ENCODE measurements around the gene AXIN1. TPM values are rescaled to one million over a fixed set of nuclear protein-coding genes. Genes with fewer than 3 reads are reported as not detected.

AXIN1 gene
- total and polyA plus RNA-seq, 2 of the 8 experiments (the other 6 are each of a cell fraction or from before 2014, with no cell fraction given): 12.5 to 41.9 TPM

GRCh38 chr16:354971-355461 lies 2.5 kb upstream of the AXIN1 start:
- H4K5ac ChIP-seq (ENCODE audit: insufficient read length, low read depth, low read length): no peak overlapping the region
- H2AK5ac ChIP-seq (ENCODE audit: low read depth, low read length): no peak overlapping the region
- H4K20me1 ChIP-seq (replicated peaks in 1 of 2; ENCODE audit: control insufficient read depth in 1 of 2, insufficient read depth in 2 of 2, low read length in 2 of 2): peaks cover 1 to 10% of the 10 kb centered on the region in 2 experiments
- H3K79me2 ChIP-seq (ENCODE audit: control insufficient read depth in 1 of 2, insufficient read depth in 2 of 2, low read length in 2 of 2): peaks cover 3 to 18% of the 10 kb centered on the region in 2 experiments; a peak in 3 of 4 replicates
- no peak overlapping the region for H2BK15ac ChIP-seq (ENCODE audit: low read length)
- H4K91ac ChIP-seq (replicated peaks; ENCODE audit: insufficient read length, low read length): no peak overlapping the region
- 0 out of 8 replicates have a peak, but pooled peaks cover 0 to 3% (median 0%) of the 10 kb centered on the region in 4 experiments for H3K36me3 ChIP-seq (ENCODE audit: control insufficient read depth in 2 of 4, insufficient read depth in 4 of 4, low read length in 3 of 4)
- no peak overlapping the region for H3K4me3 ChIP-seq (ENCODE audit: extremely low read depth in 1 of 4, insufficient read depth in 2 of 4, low read depth in 3 of 4, low read length in 4 of 4)
- no peak overlapping the region for H3K9ac ChIP-seq (replicated peaks in 1 of 4; ENCODE audit: extremely low read depth in 1 of 4, low read depth in 3 of 4, low read length in 3 of 4)
- FAIRE-seq: no peak
- no peak overlapping the region for H2BK120ac ChIP-seq (replicated peaks; ENCODE audit: low read depth, low read length)
- CTCF ChIA-PET (ENCODE audit: partially characterized antibody): interaction anchor here (0.6 to 1.8 kb wide), 4 partner anchors 103 to 220 kb away, joined by 3 to 5 read pairs (median 4); no protein-coding TSS in a partner anchor
- H3K23me2 ChIP-seq (ENCODE audit: low read depth, low read length): peaks cover 7% of the 10 kb centered on the region; the same call in 1 of the 2 replicates
- H2AFZ ChIP-seq (ENCODE audit: low read length): no peak overlapping the region
- no peaks in the 10 kb centered on the region for H3K9me3 ChIP-seq (ENCODE audit: insufficient read depth in 2 of 2, low read depth in 1 of 2, low read length in 1 of 2)
- H2BK12ac ChIP-seq (ENCODE audit: low read depth, low read length): 0 out of 2 replicates have a peak overlapping the region, but pooled peaks have one; percentile 60
- DNase-seq (ENCODE audit: low read depth in 1 of 2, low spot score in 2 of 2): no peak
- no peaks in the 10 kb centered on the region for H3K27me3 ChIP-seq (replicated peaks in 1 of 4; ENCODE audit: control insufficient read depth in 3 of 4, extremely low read depth in 1 of 4, insufficient read depth in 3 of 4, low read length in 3 of 4)
- no peak overlapping the region for H4K8ac ChIP-seq (ENCODE audit: extremely low read depth, insufficient read depth, low read length)
- H2BK5ac ChIP-seq (ENCODE audit: low read depth, low read length): no peak overlapping the region
- 86% methylated on average over 8 of the region's 10 CpGs; no CpG with 5 or more reads in 1 of the 2 experiments for WGBS, 2 experiments (ENCODE audit: extremely low coverage in 1 of 2, insufficient coverage in 1 of 2, insufficient read length in 1 of 2, insufficient replicate concordance in 2 of 2, low coverage in 1 of 2, low lambda C conversion rate in 2 of 2, missing lambda C conversion rate in 1 of 2)
- no peak overlapping the region for H3K18ac ChIP-seq (ENCODE audit: extremely low read depth, low read length)
- no peak overlapping the region for H2BK20ac ChIP-seq (ENCODE audit: low read length)
- POLR2A ChIA-PET (ENCODE audit: partially characterized antibody): interaction anchor here (1.2 to 2.6 kb wide), 3 partner anchors 8 to 46 kb away, joined by 3 to 7 read pairs (median 6); no protein-coding TSS in a partner anchor
- H3K79me1 ChIP-seq (ENCODE audit: low read depth, low read length): peaks cover 4% of the 10 kb centered on the region; the same call in 1 of the 2 replicates
- H3K4me2 ChIP-seq (ENCODE audit: insufficient read depth in 1 of 2, low read depth in 2 of 2, low read length in 2 of 2): no peak overlapping the region
- H3K27ac ChIP-seq (ENCODE audit: low read depth, low read length): no peak overlapping the region
- no peak overlapping the region for H3K14ac ChIP-seq (ENCODE audit: insufficient read length)
- H3K56ac ChIP-seq (replicated peaks; ENCODE audit: insufficient read length, low read depth, low read length): no peak overlapping the region
- no peak overlapping the region for H3K4ac ChIP-seq (replicated peaks; ENCODE audit: insufficient read length, low read depth, low read length)
- peaks cover 0 to 4% (median 2%) of the 10 kb centered on the region in 4 experiments; a peak in 3 of 7 replicates for H3K4me1 ChIP-seq (replicated peaks in 1 of 4; ENCODE audit: control insufficient read depth in 3 of 4, insufficient read depth in 4 of 4, low read length in 3 of 4)
- no peak overlapping the region for H3K23ac ChIP-seq (ENCODE audit: insufficient read length)
- TF ChIP-seq BACH1 (IDR thresholded peaks at IDR 0.05; ENCODE audit: low read length) (no peak), EZH2 (IDR thresholded peaks at IDR 0.05; ENCODE audit: low read depth, low read length, severe bottlenecking) (no peak), SIRT6 (IDR thresholded peaks at IDR 0.05; ENCODE audit: low read length) (no peak), GABPA (IDR thresholded peaks at IDR 0.05; ENCODE audit: borderline replicate concordance, insufficient read depth, low read length) (no peak), ZNF274 (IDR thresholded peaks at IDR 0.05; ENCODE audit: borderline replicate concordance, extremely low read depth, low read length) (no peak), CHD2 (IDR thresholded peaks at IDR 0.05; ENCODE audit: low read length) (no peak), JUND (IDR thresholded peaks at IDR 0.05; ENCODE audit: low read length) (no peak), SRF (IDR thresholded peaks at IDR 0.05; ENCODE audit: low read depth, low read length) (no peak), SP1 (IDR thresholded peaks at IDR 0.05; ENCODE audit: low read depth, low read length) (no peak)
